Right hindlimb (tissue), 1 donor: ENCODE results near the gene TRIM3.
"Not testable (repeated sequence)": the region's sequence is repeated elsewhere in the genome, so short reads cannot be mapped to it uniquely, and the experiment has no call there.

Source experiments
- DNase-seq: peaks from one replicate; pipeline ENCODE4 v3.0.0-alpha.2; 2018

The TRIM3 gene

DNA sequence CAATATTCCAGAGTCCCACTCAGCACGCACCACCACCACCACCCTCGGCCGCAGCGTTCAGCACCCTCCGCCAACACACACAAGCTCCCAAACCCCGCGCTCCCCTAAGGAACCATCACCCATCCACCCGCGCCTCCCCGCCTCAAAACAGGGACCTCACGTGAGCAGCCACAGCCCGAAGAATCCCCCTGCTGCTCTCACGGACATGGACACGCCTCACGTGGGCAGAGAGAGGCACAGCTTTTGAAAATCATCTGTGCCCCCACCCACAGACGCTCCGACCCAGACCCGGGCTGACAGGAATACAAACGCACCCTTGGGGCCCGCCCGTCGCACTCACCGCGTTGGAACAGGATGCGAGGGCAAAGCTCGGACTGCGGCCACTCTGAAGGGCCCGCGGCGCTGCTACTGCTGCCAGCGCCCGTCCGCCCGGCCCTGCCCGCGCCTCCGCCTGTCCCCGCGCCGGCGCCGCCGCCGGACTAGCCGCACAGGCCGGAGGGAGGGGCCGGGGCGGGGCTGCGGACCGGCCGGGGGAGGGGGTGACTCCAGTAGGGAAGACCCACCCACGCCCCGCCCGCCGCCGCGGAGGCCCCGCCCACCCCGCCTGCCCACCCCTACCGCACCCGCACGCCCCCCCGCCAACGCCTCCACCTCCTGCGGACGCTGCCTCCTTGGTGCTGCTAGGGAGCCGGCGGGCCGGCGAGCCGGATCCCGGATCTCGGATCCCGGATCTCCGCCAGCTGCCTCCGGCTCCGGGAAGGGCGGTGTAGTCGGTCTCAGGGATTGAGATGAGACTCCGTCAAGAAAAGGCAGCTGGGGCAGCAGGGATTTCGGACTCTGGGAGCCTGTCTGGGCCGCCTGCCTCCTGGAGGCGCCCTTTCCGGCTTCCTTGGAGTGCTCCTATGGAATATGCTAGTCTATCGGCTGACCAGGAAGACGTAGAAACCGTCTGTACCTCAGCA is at the start of gene TRIM3:
TRIM3 (minus strand) TSS at position 491 of the 962 bp plus-strand sequence. CDS start 8,246 bp downstream, outside the sequence.
- DNase-seq, result peak; percentile 97

DNA sequence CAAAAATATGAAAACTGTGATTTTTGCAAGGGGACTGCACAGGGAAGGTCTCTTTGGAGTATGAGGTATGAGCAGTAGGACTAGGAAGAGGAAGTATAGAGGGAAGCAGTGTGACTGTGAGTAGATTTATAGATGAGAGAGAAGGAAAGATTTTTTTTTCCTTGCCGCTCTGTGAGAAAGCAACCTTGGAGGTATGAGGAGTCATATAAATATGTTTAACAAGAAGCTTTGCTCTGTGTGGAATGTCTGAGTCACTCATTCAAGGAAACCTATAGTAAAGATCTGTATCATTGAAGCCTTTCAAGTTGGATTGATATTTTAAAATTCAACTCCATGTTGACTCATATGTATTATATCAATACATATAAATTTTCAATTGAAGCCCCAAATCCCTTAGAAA is 49.5 kb upstream of the TRIM3 start:
- no peak for DNase-seq

DNA sequence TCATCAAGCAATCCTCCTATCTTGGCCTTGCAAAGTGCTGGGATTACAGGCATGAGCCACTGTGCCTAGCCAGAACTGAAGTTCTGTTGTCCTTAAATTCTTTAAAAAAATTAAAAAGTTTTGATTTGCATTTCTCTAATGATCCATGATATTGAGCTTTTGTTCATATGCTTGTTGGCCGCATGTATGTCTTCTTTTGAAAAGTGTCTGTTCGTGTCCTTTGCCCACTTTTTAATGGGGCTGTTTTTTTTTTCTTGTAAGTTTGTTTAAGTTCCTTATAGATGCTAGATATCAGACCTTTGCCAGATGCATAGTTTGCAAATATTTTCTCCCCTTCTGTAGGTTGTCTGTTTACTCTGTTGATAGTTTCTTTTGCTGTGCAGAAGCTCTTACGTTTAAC is 48.2 kb upstream of the TRIM3 start:
- DNase-seq, result not testable (repeated sequence)

DNA sequence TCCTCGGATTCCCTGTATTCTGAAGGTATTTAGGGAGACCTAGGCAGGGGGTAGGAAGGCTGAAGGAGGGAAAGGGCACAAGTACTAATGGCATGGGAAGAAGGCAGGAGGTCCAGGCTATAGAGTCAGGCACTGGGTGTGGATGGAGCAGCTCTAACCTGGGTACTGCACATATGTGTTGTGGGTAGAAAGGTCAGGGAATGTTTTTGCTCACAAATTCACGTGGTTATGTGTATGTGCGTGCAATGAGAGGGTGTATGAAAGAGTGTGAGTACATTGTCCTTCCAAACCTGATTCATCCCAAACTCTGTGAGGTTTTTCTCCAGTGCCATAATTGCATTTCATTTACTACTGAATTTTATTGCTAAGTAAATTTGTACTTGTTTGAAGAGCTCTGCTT is 46.5 kb upstream of the TRIM3 start:
- no peak for DNase-seq

DNA sequence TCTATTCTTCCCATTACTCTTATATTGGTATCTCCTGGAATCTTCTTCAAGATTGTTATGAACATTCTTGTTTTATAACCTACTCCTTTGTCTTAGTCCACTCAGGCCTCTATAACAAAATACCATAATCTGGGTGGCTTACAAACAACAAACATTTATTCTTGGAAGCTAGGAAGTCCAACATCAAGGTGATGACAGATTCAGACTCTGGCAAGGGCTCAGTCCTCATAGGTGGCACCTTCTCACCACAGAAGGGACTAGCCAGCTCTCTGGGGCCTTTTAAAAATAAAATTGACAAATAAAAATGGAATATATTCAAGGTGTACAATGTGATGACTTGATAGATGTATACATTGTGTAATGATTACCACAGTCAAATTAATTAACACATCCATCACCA is 43.1 kb upstream of the TRIM3 start:
- no peak for DNase-seq

DNA sequence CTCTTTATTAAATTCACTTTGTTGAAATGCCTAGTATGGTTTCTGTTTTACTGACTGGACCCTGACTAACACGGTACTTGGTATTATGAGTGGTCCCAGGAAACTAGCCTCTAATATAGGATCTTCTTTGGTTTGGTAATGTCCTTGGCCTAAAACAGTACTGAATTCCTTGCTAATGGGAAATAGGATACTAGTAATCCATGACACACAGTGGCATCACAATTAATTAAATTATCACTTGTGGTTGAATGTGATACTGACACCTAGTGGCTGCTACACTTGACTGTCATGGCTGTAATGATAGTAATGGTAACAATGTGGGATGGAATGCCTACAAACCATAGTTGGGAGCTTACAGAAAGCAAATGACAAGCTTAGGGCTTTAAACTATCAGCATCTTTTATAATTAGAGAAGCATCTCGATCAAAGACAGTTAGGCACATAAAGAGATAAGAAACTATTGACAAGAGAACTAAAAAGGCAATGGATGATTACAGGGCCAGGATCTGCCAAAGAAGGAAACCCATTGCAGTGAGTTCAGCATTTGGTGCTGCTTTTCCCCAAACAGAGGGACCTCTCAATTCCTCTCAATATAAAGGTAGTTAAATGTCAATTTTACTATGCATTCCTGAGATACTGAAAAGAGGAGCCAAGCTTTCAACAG is 32.0 kb upstream of the TRIM3 start:
- no peak for DNase-seq

DNA sequence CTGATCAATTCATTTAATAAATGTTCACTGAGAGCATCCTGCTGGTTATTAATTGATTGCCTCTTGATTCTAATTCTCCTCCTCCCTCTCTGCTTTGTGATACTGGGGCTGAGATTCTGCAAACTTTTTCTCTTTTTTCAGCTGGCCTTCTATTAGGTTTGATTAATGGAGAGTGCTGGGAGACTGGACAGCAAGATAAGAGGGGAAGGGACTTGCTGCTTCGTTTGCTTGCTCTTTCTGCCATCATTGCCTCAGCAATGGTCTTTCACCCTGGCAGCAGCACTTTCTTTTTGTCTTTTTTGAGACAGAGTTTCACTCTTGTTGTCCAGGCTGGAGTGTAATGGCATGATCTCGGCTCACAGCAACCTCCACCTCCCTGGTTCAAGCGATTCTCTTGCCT is 30.4 kb upstream of the TRIM3 start:
- DNase-seq, result no peak

DNA sequence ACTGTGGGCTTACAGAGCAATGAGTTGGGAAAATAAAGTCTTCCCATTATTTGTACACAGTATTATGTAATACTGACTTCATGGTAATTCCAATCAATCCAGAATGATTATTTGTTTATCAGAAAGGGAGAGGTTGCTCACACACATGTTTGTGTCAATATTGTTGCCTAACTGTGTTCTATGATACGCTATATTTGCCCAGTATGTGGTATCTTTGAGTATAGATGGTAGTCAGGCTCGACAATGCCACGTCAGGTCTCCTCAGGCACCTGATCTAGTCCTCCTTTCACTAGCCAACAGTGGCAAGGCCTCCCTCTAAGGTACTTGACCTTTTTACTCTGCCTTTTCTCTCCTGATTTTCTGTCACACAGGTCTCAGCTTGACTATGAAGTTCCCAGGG is 28.6 kb upstream of the TRIM3 start:
- DNase-seq, result no peak

DNA sequence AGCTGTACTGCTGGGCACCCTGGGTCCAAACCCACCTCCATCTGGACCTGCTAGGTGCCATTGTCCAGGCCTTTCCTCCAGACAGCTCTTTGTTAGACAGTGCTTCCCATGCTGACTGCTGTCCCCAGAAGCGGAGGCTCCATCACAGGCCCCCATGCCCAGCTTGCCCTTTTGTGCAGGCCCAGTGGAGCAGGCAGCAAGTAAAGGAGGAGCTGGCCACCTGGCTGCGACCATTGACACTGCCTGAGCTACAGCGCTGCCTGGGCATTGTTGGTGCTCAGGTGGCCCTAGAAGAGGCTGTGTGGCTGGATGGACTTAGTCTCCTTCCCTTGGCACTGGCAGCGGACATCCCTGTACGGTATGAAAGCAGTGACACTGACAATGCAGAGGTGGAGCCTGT is 24.8 kb upstream of the TRIM3 start:
- DNase-seq, result no peak

DNA sequence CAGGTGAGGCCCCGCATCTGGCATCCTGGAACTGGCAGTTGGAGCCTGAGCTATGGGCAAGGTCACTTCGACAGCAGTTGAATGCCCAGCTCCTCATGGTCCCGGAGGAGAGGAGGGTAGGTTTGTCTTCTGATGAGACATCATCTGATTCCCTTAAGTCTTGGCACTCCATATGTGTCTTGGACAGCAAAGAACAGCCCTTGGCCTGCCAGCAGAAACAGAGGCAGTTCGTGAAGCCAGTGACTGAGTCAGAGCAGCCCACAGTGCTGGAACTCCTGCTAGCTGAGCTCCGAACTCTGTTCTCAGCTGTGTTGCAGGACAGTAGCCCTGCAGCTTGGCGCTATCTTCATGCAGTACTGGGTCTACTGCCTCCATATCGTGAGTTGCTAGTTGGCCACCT is 24.4 kb upstream of the TRIM3 start:
- no peak for DNase-seq

DNA sequence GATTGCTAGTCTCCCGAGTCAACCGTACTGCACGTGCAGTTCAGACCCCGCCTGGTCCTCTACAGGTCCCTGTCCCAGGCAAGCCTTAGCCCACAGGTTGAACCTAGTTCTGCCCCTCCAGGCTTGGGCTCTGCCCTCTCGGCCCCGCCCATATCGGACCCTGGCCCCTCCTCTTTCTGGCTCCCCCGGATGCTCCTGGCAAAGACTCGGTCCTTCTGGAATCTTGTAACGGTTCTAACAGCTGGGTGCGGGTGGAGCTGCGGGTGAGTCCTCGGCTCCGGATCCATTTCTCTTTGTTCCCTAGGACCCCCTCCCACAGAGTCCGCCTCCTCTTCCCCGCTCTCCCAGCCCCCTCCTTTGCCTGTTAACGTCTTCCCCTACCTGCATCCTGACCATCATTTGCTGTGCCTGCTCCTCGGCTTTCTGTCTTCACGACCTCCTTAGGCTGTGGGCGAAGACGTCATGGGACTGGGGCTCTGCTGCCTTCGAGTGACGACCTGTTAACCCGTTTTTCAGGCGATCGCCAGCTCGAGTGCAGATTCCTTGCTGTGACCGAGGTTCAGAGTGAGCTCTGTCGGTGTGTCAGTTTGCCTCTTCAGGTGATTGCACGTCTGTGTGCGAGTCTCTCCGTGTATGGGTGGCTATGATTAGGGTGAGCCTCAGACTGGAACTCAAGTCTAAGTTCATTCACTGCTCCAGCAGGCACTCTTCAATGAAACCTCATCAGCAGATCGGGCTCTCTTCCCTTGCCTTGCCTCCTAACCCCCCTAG is 23.5 kb upstream of the TRIM3 start, which contains the start of gene DNHD1:
DNHD1 (plus strand) TSS at position 212 of the 771 bp plus-strand sequence. CDS start 936 bp downstream, outside the sequence.
- peak; percentile 57 for DNase-seq

DNA sequence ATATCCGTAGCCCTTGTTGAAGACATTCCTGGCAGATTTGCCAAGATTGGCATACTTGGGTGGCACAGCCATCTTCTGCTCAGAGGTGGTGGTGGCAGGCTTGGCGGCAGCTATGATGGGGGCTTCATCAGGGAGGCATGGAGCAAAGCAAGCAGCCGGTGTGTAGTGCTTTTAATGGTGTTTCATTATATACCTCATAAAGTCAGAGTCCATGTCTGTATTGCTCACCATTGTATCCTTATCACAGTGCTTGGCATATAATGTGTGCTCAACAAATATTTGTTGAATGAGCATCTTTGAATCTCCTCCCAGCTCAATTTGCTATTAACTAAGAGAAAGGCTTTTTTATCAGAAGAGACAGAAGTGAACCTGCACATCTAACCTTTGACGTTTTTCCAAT is 15.6 kb upstream of the TRIM3 start:
- DNase-seq, result no peak

DNA sequence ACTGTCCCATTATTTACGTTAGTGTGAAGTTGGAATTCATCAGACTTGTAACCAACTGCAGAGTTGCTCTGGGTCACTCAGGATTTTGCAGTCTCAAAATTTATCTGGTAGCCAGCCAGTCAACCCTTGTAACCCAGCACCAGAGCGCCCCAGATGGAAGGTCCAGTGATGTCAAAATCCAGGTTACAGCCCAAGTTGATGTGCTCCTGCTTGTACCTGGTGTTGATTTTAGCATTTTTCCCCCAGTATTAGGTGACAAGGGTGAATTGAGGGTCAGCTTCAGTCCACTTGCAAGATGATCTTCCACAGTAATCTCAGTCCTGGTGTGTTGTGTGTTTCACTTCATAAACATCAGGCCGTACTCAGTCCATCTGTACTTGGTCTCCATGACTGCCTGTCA is 15.1 kb upstream of the TRIM3 start:
- DNase-seq, result no peak

DNA sequence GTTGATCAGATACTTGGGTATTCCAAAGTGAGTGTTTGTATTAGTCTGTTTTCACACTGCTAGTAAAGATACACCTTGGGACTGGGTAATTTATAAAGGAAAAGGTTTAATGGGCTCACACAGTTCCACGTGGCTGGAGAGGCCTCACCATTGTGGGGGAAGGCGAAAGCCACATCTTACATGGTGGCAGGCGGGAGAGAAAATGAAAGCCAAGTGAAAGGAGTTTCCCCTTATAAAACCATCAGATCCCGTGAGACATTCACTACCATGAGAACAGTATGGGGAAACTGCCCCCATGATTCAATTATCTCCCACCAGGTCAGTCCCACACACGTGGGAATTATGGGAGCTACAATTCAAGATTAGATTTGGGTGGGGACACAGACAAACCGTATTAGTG is 14.6 kb upstream of the TRIM3 start:
- DNase-seq, result no peak

DNA sequence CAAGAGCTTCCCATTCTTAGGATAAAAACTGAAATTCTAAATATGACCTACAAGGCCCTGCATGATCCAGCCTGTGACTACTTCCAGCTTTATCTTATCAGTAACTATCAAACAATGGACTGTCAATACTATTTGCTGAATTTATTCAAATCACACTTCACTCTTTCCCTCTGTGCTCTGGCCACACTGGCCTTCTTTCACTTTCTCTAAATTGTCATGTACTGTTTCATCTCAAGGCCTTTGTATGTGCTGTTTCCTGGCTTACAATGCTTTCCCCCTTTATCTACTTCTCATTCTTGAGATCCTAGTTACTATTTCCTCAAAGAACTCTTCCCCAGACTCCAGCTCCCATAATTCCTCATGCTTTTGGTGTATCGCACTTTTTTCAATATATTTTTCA is 13.2 kb upstream of the TRIM3 start:
- DNase-seq, result no peak

DNA sequence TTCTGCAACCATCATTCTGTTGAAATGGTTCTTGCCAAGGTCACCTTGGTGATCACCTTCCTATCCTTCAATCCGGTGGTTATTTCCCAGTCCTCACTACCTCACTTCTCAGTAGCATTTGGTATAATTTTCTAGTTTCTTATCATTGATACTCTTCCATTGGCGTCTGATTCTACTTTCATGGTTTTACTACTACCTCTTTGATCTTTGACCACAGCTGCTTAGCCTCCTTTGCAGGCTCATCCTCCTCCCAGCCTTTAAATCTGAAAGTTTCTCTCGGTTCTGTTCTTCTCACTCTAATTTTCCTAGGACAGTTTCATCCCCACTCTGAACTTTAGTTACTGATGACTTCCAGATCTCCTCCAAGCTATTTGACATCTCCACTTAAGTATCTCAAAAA is 12.5 kb upstream of the TRIM3 start:
- no peak for DNase-seq

DNA sequence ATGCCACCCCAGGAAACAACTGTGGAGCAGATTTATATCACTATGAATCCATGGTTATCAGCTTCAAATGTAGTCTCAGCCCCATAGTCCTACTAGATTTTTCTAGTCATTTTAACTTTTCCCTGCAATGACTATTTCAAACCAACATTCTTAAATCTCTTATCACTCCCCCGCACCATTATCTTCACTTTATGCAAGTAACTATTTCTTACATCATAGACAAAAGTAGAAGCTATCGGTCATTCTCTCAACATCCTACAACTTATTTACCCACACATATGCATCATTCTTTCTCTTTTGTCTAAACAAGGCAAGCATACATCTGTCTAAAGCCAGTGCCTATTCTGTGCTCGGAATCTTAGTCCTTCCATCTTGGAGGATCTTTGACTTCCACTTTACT is 11.9 kb upstream of the TRIM3 start:
- DNase-seq, result no peak

DNA sequence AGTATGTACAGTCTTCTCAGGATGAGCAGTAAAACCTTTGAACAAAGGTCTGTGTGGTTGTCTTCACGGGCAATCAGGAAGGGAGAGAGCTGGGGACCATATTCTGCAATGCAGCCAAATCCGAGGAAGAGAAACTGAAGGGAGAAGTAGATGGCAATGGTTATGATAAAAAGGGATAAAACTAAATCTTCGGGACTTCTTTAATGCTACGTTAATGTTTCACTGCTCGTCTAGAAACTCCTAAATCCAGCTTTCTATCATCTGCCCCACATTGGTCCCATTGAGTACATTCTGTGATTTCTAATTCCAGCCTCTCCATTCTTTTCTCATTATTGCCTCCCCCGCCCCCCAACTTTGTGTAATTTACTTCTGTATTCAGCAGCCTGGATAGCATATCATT is 9.3 kb upstream of the TRIM3 start:
- no peak for DNase-seq

DNA sequence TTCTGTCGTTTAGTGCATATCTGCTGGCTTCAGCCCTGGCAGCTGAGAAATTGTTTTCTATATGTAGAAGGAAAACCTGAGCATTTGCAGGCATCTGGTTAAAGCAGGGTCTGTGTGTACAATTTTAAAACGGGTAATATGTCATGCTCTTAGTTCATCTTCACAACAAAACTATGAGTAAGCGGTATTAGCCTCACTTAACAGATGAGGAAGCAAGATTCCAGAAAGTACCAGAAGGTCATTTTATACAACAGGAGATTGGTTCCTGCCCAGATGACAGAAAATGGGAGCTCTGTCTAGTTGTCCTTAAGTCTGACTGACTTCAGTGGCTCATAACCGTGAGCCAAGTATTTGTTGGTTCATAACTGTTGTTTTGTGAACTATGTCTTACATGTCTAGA is 8.7 kb upstream of the TRIM3 start:
- no peak for DNase-seq

DNA sequence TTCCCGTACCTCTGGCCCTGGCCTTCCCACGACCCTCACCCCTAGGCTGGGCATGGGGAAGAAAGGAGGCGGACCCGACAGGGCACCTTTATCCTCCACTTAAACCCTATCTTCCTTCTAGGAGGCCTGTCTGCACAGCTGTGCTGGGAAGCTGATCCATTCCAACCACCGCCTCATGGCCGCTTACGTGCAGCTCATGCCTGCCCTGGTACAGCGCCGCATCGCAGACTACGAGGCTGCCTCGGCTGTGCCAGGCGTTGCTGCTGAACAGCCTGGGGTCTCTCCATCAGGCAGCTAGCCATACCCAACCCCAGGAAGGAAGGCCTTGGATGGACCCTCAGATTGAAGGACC is 8.2 kb upstream of the TRIM3 start:
- DNase-seq, result no peak

DNA sequence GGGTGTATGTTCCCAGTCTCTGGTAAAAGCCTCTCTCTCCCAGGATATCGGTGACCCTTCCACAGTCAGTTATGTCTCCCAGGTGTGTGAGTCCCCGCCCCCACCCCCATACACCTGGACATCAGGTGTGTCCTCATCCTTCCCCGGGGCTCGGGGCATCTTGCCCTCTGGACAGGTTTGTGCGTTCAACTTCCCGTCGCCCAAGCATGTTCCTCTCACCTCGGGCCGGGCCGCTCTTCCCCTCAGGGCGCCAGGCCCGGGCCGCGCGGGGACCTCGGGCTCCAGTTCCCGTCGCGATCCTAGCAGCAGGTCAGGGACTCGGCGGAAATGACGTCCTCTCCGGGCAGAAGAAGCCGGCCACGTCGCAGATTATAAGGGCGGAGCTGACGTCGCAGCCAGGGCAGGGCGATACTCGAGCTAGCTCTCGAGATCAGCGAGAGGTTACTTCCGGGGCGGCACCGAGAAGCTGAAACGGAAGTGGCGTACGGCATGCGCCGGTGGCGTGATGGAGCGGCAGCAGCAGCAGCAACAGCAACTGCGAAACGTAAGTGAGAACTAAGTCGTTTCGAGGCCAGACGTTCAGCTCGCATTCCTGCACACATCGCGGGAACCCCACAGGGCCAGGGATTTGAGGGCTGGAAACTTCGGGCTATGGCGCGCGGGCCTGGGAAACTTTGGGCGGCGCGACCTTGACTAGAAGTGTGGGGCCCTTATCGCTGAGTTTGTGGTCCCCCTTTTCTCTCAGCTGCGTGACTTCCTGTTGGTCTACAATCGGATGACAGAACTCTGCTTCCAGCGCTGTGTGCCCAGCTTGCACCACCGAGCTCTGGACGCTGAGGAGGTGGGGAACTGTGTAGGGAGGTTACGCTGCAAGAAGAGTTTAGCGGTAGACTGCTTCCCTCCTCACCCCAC is 7.5 kb upstream of the TRIM3 start, which contains the start of the genes ARFIP2 and TIMM10B:
ARFIP2 (minus strand) TSS at position 320 of the 912 bp plus-strand sequence. CDS start 910 bp downstream, outside the sequence.
TIMM10B (plus strand) TSS at position 490 of the 912 bp plus-strand sequence; CDS start at position 506, 16 bp downstream.
- peak; percentile 99 for DNase-seq

DNA sequence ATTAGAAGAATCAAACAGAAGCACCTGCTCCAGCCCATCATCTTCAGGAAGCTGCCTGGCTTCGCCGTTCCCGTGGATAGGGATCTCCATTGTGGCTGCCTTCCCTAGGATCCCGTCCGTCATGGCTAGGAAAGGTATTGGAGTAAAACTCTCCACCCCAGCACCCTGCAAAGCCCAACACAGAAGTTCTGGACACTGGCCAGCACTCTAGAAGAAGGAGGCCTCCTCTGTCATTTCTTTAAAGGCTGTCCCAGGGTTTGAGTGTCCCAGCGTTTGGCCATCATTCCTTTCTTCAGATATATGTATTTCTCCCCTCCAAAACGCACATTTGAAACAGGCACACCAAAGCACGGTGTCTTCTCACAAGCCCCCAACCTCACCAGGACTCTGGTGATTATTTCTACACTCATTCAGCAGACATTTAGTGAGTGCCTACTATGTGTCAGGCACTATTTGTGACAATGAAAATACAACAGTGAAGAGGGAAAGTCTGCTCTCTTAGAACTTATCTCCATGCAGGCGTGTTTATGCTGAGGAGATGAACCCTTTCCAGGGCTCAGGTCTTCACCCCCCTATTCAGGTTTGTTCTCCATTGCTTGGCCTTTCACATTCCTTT is 6.7 kb upstream of the TRIM3 start:
- DNase-seq, result no peak
